ENCODE data around the gene VPS33A. TPM values are rescaled to one million over a fixed set of nuclear protein-coding genes. Genes with fewer than 3 reads are reported as not detected.

VPS33A gene
- total RNA-seq, 2 experiments from 2014 or later = 21.1 to 29.0 TPM

DNA sequence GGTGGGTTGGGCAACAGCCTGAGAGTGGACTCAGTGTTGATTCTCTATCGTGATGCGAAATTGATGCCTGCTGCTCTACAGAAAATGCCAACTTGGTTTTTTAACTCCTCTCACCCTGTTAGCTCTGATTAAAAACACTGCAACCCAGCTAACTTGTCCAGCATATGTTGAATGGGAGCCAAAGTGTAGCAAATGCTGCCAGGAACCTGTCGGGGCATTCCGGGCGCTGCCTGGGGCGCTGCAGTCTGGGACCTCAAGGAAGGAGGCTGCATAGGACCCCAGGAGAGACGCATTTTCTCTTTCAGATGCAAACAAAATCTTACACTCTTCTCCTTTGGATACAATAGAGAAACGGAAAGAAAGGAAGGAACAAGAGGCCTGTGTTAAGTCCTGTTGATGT is 58.9 kb downstream of the VPS33A start:
- POLR2A ChIA-PET = interaction anchor here (0.5 kb wide), 1 partner anchor 210 kb away, joined by 3 read pairs; no protein-coding TSS in a partner anchor
- H3K9me3 ChIP-seq (ENCODE audit: low read length) = no peaks in the 10 kb centered on the region
- H4K20me1 ChIP-seq (ENCODE audit: insufficient read depth, low read length) = no peaks in the 10 kb centered on the region; the same call in 1 of the 2 replicates
- no peak overlapping the region for H3K4me2 ChIP-seq (ENCODE audit: low read length)
- no peak overlapping the region for H3K4me3 ChIP-seq (ENCODE audit: low read depth, low read length, poor library complexity, severe bottlenecking)
- CTCF ChIA-PET (ENCODE audit: unreplicated experiment) = no interaction called here
- H3K79me2 ChIP-seq (ENCODE audit: insufficient read depth, low read depth, low read length) = no peaks in the 10 kb centered on the region
- intact Hi-C loops (cut with micrococcal nuclease; ENCODE audit: unreplicated experiment) = no loop called here
- H3K4me1 ChIP-seq (ENCODE audit: insufficient read depth, low read length, poor library complexity, severe bottlenecking) = no peaks in the 10 kb centered on the region
- H3K27ac ChIP-seq (ENCODE audit: low read depth, low read length, poor library complexity, severe bottlenecking) = no peak overlapping the region
- no peak for TF ChIP-seq EZH2phosphoT487 (IDR thresholded peaks at IDR 0.05; ENCODE audit: borderline replicate concordance, low read depth, low read length)
- TF ChIP-seq, protein P1, sequence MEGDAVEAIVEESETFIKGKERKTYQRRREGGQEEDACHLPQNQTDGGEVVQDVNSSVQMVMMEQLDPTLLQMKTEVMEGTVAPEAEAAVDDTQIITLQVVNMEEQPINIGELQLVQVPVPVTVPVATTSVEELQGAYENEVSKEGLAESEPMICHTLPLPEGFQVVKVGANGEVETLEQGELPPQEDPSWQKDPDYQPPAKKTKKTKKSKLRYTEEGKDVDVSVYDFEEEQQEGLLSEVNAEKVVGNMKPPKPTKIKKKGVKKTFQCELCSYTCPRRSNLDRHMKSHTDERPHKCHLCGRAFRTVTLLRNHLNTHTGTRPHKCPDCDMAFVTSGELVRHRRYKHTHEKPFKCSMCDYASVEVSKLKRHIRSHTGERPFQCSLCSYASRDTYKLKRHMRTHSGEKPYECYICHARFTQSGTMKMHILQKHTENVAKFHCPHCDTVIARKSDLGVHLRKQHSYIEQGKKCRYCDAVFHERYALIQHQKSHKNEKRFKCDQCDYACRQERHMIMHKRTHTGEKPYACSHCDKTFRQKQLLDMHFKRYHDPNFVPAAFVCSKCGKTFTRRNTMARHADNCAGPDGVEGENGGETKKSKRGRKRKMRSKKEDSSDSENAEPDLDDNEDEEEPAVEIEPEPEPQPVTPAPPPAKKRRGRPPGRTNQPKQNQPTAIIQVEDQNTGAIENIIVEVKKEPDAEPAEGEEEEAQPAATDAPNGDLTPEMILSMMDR (conservative IDR thresholded peaks at IDR 0.05; ENCODE audit: low read length) = no peak
- H3K9me2 ChIP-seq (ENCODE audit: insufficient read depth, low read length) = no peaks in the 10 kb centered on the region
- BruUV-seq (replicated peaks) = no TSS peak
- H3K36me3 ChIP-seq (ENCODE audit: insufficient read depth, low read length) = peaks cover 60% of the 10 kb centered on the region
- DNase-seq (ENCODE audit: low spot score) = no peak
- H2AFZ ChIP-seq (ENCODE audit: low read length) = no peak overlapping the region

DNA sequence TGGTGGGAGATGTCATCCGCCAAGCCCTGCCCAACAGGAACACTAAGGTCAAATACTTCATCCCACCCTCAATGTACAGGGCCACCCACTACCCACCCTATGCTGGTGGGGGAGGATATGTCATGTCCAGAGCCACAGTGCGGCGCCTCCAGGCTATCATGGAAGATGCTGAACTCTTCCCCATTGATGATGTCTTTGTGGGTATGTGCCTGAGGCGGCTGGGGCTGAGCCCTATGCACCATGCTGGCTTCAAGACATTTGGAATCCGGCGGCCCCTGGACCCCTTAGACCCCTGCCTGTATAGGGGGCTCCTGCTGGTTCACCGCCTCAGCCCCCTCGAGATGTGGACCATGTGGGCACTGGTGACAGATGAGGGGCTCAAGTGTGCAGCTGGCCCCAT is 59.3 kb downstream of the VPS33A start:
- BruUV-seq (replicated peaks) = no TSS peak
- Histone ChIP-seq H3K9me2 (ENCODE audit: insufficient read depth, low read length) (no peaks in the 10 kb centered on the region), H3K4me1 (ENCODE audit: insufficient read depth, low read length, poor library complexity, severe bottlenecking) (no peaks in the 10 kb centered on the region), H3K4me2 (ENCODE audit: low read length) (no peak overlapping the region), H3K36me3 (ENCODE audit: insufficient read depth, low read length) (peaks cover 56% of the 10 kb centered on the region), H3K79me2 (ENCODE audit: insufficient read depth, low read depth, low read length) (no peaks in the 10 kb centered on the region), H2AFZ (ENCODE audit: low read length) (no peak overlapping the region), H4K20me1 (ENCODE audit: insufficient read depth, low read length) (no peaks in the 10 kb centered on the region; the same call in 1 of the 2 replicates), H3K27ac (ENCODE audit: low read depth, low read length, poor library complexity, severe bottlenecking) (no peak overlapping the region), H3K9me3 (ENCODE audit: low read length) (no peaks in the 10 kb centered on the region), H3K4me3 (ENCODE audit: low read depth, low read length, poor library complexity, severe bottlenecking) (no peak overlapping the region)
- POLR2A ChIA-PET = interaction anchor here (0.5 kb wide), 1 partner anchor 209 kb away, joined by 3 read pairs; no protein-coding TSS in a partner anchor
- intact Hi-C loops (cut with micrococcal nuclease; ENCODE audit: unreplicated experiment) = no loop called here
- no peak for DNase-seq (ENCODE audit: low spot score)
- no peak for TF ChIP-seq EZH2phosphoT487 (IDR thresholded peaks at IDR 0.05; ENCODE audit: borderline replicate concordance, low read depth, low read length)
- TF ChIP-seq, protein P1 (conservative IDR thresholded peaks at IDR 0.05; ENCODE audit: low read length) = no peak
- CTCF ChIA-PET (ENCODE audit: unreplicated experiment) = no interaction called here

DNA sequence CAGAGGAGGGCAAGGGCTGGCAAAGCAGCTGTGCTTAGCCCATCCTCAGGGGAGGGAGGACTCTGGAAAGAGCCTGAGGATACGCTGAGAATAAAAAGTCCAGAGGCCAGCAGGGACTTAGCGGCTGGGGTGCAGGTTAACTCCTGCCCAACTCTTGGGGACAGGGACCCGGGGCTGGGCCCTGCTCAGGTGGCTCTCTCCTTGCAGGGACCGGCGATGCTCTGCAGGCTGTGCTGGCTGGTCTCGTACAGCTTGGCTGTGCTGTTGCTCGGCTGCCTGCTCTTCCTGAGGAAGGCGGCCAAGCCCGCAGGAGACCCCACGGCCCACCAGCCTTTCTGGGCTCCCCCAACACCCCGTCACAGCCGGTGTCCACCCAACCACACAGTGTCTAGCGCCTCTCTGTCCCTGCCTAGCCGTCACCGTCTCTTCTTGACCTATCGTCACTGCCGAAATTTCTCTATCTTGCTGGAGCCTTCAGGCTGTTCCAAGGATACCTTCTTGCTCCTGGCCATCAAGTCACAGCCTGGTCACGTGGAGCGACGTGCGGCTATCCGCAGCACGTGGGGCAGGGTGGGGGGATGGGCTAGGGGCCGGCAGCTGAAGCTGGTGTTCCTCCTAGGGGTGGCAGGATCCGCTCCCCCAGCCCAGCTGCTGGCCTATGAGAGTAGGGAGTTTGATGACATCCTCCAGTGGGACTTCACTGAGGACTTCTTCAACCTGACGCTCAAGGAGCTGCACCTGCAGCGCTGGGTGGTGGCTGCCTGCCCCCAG is 60.0 kb downstream of the VPS33A start:
- intact Hi-C loops (cut with micrococcal nuclease; ENCODE audit: unreplicated experiment) = no loop called here

More for the DNA sequence above, 60.0 kb downstream of the VPS33A start:
- no peaks in the 10 kb centered on the region for H3K9me3 ChIP-seq (ENCODE audit: low read length)
- ChIA-PET CTCF (ENCODE audit: unreplicated experiment) (no interaction called here), POLR2A (no interaction called here)
- no peak overlapping the region for H2AFZ ChIP-seq (ENCODE audit: low read length)
- no peaks in the 10 kb centered on the region for H3K79me2 ChIP-seq (ENCODE audit: insufficient read depth, low read depth, low read length)
- H3K4me1 ChIP-seq (ENCODE audit: insufficient read depth, low read length, poor library complexity, severe bottlenecking) = no peaks in the 10 kb centered on the region
- no peak overlapping the region for H3K27ac ChIP-seq (ENCODE audit: low read depth, low read length, poor library complexity, severe bottlenecking)
- no peaks in the 10 kb centered on the region for H3K9me2 ChIP-seq (ENCODE audit: insufficient read depth, low read length)
- TF ChIP-seq, protein P1 (conservative IDR thresholded peaks at IDR 0.05; ENCODE audit: low read length) = no peak
- TF ChIP-seq EZH2phosphoT487 (IDR thresholded peaks at IDR 0.05; ENCODE audit: borderline replicate concordance, low read depth, low read length) = no peak
- no peak overlapping the region for H3K4me2 ChIP-seq (ENCODE audit: low read length)
- no peak overlapping the region for H3K4me3 ChIP-seq (ENCODE audit: low read depth, low read length, poor library complexity, severe bottlenecking)
- no TSS peak for BruUV-seq (replicated peaks)
- no peak for DNase-seq (ENCODE audit: low spot score)
- peaks cover 49% of the 10 kb centered on the region for H3K36me3 ChIP-seq (ENCODE audit: insufficient read depth, low read length)
- no peaks in the 10 kb centered on the region; the same call in 1 of the 2 replicates for H4K20me1 ChIP-seq (ENCODE audit: insufficient read depth, low read length)
